Colonic mucosa (tissue), 4 donors: Measurements from ENCODE around the gene GRIK4. TPM values are rescaled to one million over a fixed set of nuclear protein-coding genes. Genes with fewer than 3 reads are reported as not detected.

ENCODE experiments used
- DNase-seq: peaks from one replicate; pipeline ENCODE4 v3.0.0-alpha.2; 2020
- H3K27ac ChIP-seq: fragments of 200-600 bp; one replicate; pipeline ENCODE4 v1.8.0; 2021
- H3K27me3 ChIP-seq: fragments of 200-600 bp; one replicate; pipeline ENCODE4 v1.8.0; 2021
- H3K36me3 ChIP-seq: fragments of 200-600 bp; one replicate; pipeline ENCODE4 v1.8.0; 2021
- H3K4me1 ChIP-seq: fragments of 200-600 bp; one replicate; pipeline ENCODE4 v1.8.0; 2021; ENCODE audit warnings: mild to moderate bottlenecking
- H3K4me3 ChIP-seq: fragments of 200-600 bp; one replicate; pipeline ENCODE4 v1.8.0; 2021
- H3K9ac ChIP-seq, 2 donors: one replicate each; pipeline ENCODE4 v1.7.0; 2013; ENCODE audit warnings: control low read depth in 2 of 2, low read depth in 2 of 2, low read length in 2 of 2
- H3K9me3 ChIP-seq: fragments of 200-600 bp; one replicate; pipeline ENCODE4 v1.8.0; 2021
- CTCF ChIP-seq: fragments of 200-600 bp; IDR thresholded peaks from one replicate; pipeline ENCODE4 v1.8.0; 2022; ENCODE audit warnings: antibody characterized with exemption, mild to moderate bottlenecking
- intact Hi-C: fragments of 100-400 bp; cut with DNase I; formaldehyde crosslinking; loops from one replicate; pipeline ENCODE4 v1.14.1; 2022
- total RNA-seq, 2 donors: library from RNA; stranded (reverse); fragmentation: NEBNext Ultra II Directional in 1 of 2; extraction: Animal tissue kit (Norgen Biotek cat#: 25700) in 1 of 2; gene quantifications; one replicate each; pipeline ENCODE4 v1.2.1, GENCODE V29; 2021
- donor health status: healthy.
- donor health status: DM: no; HTN: no; CAD: no.
- donor health status: DM: no; HTN: no; CAD: no.

The GRIK4 gene
- total RNA-seq, 2 donors from 2014 or later = 0.10 to 0.21 TPM

GRCh38 chr11:120830085-120830620, 318.6 kb downstream of the GRIK4 start:
- no peaks in the 10 kb centered on the region for H3K9me3 ChIP-seq
- no peak overlapping the region for H3K9ac ChIP-seq
- intact Hi-C loops = no loop called here
- DNase-seq = no peak
- no peaks in the 10 kb centered on the region for H3K4me1 ChIP-seq
- H3K27me3 ChIP-seq = no peaks in the 10 kb centered on the region
- no peaks in the 10 kb centered on the region for H3K36me3 ChIP-seq
- no peak overlapping the region for H3K27ac ChIP-seq
- TF ChIP-seq CTCF = no peak
- no peak overlapping the region for H3K4me3 ChIP-seq

- Histone ChIP-seq H3K9ac (no peak overlapping the region), H3K27ac (no peak overlapping the region), H3K4me3 (no peak overlapping the region), H3K4me1 (no peaks in the 10 kb centered on the region), H3K36me3 (no peaks in the 10 kb centered on the region), H3K27me3 (no peaks in the 10 kb centered on the region), H3K9me3 (no peaks in the 10 kb centered on the region)
- intact Hi-C loops = no loop called here
- no peak for TF ChIP-seq CTCF
- no peak for DNase-seq
Measured at GRCh38 chr11:120832481-120833238, 321.1 kb downstream of the GRIK4 start.

- Histone ChIP-seq H3K4me3 (no peak overlapping the region), H3K4me1 (no peaks in the 10 kb centered on the region), H3K9me3 (no peaks in the 10 kb centered on the region), H3K36me3 (no peaks in the 10 kb centered on the region), H3K27ac (no peak overlapping the region), H3K9ac (no peak overlapping the region), H3K27me3 (no peaks in the 10 kb centered on the region)
- no peak for DNase-seq
- no peak for TF ChIP-seq CTCF
- intact Hi-C loops = no loop called here
Measured at GRCh38 chr11:120834686-120835210, 323.2 kb downstream of the GRIK4 start.

- H3K4me1 ChIP-seq = no peaks in the 10 kb centered on the region
- H3K4me3 ChIP-seq = no peak overlapping the region
- no peak overlapping the region for H3K9ac ChIP-seq
- H3K27ac ChIP-seq = no peak overlapping the region
- H3K36me3 ChIP-seq = no peaks in the 10 kb centered on the region
- DNase-seq = no peak
- H3K27me3 ChIP-seq = no peaks in the 10 kb centered on the region
- intact Hi-C loops = no loop called here
- no peak for TF ChIP-seq CTCF
- no peaks in the 10 kb centered on the region for H3K9me3 ChIP-seq
Measured at GRCh38 chr11:120835601-120836228, 324.2 kb downstream of the GRIK4 start.

- Histone ChIP-seq H3K9me3 (no peaks in the 10 kb centered on the region), H3K36me3 (no peaks in the 10 kb centered on the region), H3K27me3 (no peaks in the 10 kb centered on the region), H3K4me3 (no peak overlapping the region), H3K9ac (no peak overlapping the region), H3K4me1 (no peaks in the 10 kb centered on the region), H3K27ac (no peak overlapping the region)
- intact Hi-C loops = no loop called here
- TF ChIP-seq CTCF = no peak
- DNase-seq = no peak
Measured at GRCh38 chr11:120837696-120838095, 326.1 kb downstream of the GRIK4 start.
